HG03039 (cell line): Measurements from ENCODE around the gene KIF12.
A peak's percentile ranks its signal among the peaks of the same experiment; 100 is the strongest.

Source experiments
- ATAC-seq: cut with Tn5 transposase; IDR thresholded peaks from one replicate; pipeline ENCODE4 v1.9.1; 2021; ENCODE audit warnings: mild to moderate bottlenecking, moderate library complexity; ENCODE audit not compliant: unreplicated experiment

The KIF12 gene

GRCh38 chr9:114107286-114108001, 8.4 kb upstream of the KIF12 start:
- ATAC-seq = peak; percentile 16

GRCh38 chr9:114105236-114105635, 6.1 kb upstream of the KIF12 start:
- ATAC-seq = no peak

- ATAC-seq = no peak
Observed at GRCh38 chr9:114102484-114102883, 3.4 kb upstream of the KIF12 start.

- ATAC-seq = no peak
Observed at GRCh38 chr9:114100536-114100935, 1.4 kb upstream of the KIF12 start.

GRCh38 chr9:114099669-114100270, 678 bp upstream of the KIF12 start:
- no peak for ATAC-seq

- ATAC-seq = no peak
Observed at GRCh38 chr9:114098021-114098935, 814 bp downstream of the KIF12 start.

- no peak for ATAC-seq
Observed at GRCh38 chr9:114097613-114098020, 1.5 kb downstream of the KIF12 start.

- no peak for ATAC-seq
Observed at GRCh38 chr9:114096866-114097612, 2.1 kb downstream of the KIF12 start.

GRCh38 chr9:114096041-114096511, 3.0 kb downstream of the KIF12 start:
- ATAC-seq = no peak

GRCh38 chr9:114094971-114095370, 4.1 kb downstream of the KIF12 start:
- no peak for ATAC-seq

- no peak for ATAC-seq
Observed at GRCh38 chr9:114093761-114094505, 5.2 kb downstream of the KIF12 start.

- ATAC-seq = no peak
Observed at GRCh38 chr9:114093031-114093471, 6.0 kb downstream of the KIF12 start.

- ATAC-seq = no peak
Observed at GRCh38 chr9:114092336-114092735, 6.8 kb downstream of the KIF12 start.

- ATAC-seq = no peak
Observed at GRCh38 chr9:114091711-114092110, 7.4 kb downstream of the KIF12 start.

GRCh38 chr9:114090798-114091197, 8.3 kb downstream of the KIF12 start:
- no peak for ATAC-seq

- no peak for ATAC-seq
Observed at GRCh38 chr9:114089206-114089840, 9.8 kb downstream of the KIF12 start.

GRCh38 chr9:114088571-114089170, 10.4 kb downstream of the KIF12 start:
- ATAC-seq = no peak

GRCh38 chr9:114087721-114088120, 11.4 kb downstream of the KIF12 start:
- no peak for ATAC-seq

GRCh38 chr9:114086607-114087006, 12.5 kb downstream of the KIF12 start:
- ATAC-seq = no peak
